ENCODE measurements around the gene DDX1.

The DDX1 gene

DNA sequence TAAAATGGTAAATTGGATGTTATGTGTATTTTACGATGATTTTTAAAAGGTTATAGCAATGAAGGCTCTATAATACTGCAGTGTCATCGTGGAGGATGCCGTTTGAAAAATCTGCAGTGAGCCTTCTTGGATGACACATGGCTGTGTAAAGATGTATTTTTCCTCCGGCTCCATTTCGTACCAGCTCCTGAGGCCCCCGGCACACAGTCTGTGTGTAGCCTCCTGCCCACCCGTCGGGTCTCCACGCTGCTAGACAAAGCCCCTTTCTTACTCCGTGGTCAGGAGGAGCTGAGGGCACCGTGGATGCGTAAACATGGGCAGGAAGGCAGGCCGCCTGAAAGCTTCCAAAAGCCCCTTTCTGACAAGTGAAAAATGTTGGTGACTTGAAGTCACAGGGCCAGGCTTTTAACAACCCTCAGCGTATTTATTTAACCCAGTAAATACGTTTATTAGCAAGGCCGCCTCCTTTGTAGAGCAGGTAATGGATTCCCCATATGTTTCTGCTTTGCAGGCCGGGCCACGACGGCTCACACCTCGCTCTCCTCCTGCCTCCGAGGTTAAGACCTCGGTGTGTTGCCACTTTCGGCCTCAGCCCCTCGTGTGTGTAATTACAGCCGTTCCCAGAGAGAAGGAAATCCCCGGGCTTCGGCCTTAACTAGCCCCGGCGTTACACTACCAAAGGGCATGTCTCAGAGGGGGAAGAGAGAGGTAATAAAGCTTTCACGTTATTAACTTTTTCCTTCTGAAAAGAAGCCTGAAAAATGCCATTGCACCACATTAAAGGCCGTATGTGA lies 72.8 kb downstream of the DDX1 start:
- no peak for DNase-seq

GRCh38 chr2:15665067-15665942 lies 73.6 kb downstream of the DDX1 start:
- WGBS (ENCODE audit: extremely low coverage, insufficient coverage, insufficient read length), result no CpG with 5 or more reads among the region's 22 CpGs
- Histone ChIP-seq H3K14ac (ENCODE audit: low read length) (no peak overlapping the region), H3K36me3 (ENCODE audit: control insufficient read depth in 1 of 2, insufficient read depth in 2 of 2, low read length in 2 of 2) (no peaks in the 10 kb centered on the region)

More for the DNA sequence above, 72.8 kb downstream of the DDX1 start:
- Histone ChIP-seq H4K12ac (ENCODE audit: low read depth, low read length) (no peak overlapping the region), H2AFZ (ENCODE audit: insufficient read depth, low read length, poor library complexity) (no peak overlapping the region), H3K4ac (ENCODE audit: low read depth, low read length) (no peak overlapping the region), H3K27ac (ENCODE audit: low read depth, low read length) (no peak overlapping the region), H3K4me3 (ENCODE audit: low read depth, low read length) (no peak overlapping the region), H4K8ac (ENCODE audit: low read depth, low read length) (no peak overlapping the region), H4K91ac (ENCODE audit: low read depth, low read length) (no peak overlapping the region), H2AK5ac (ENCODE audit: low read length) (no peak overlapping the region), H3K36me3 (ENCODE audit: control insufficient read depth in 1 of 2, insufficient read depth in 2 of 2, low read length in 2 of 2) (no peaks in the 10 kb centered on the region), H3K23ac (ENCODE audit: low read length) (no peak overlapping the region), H3K79me1 (ENCODE audit: low read length) (peaks cover 3% of the 10 kb centered on the region), H2BK5ac (ENCODE audit: low read depth, low read length, poor library complexity) (no peak overlapping the region), H2BK12ac (ENCODE audit: low read length) (peak overlapping the region; percentile 27), H3K27me3 (ENCODE audit: insufficient read depth, low read length) (no peaks in the 10 kb centered on the region), H3K9me3 (ENCODE audit: insufficient read depth, low read depth, low read length) (no peaks in the 10 kb centered on the region), H3K18ac (ENCODE audit: low read length) (no peak overlapping the region), H3K14ac (ENCODE audit: low read length) (no peak overlapping the region), H2BK120ac (ENCODE audit: insufficient read depth, low read length, poor library complexity) (peak overlapping the region; percentile 28), H3K4me2 (ENCODE audit: low read length) (no peak overlapping the region), H3K79me2 (ENCODE audit: control insufficient read depth, insufficient read depth, low read length, poor library complexity) (no peaks in the 10 kb centered on the region), H3K4me1 (ENCODE audit: control insufficient read depth in 1 of 2, insufficient read depth in 2 of 2, low read length in 2 of 2) (peaks cover 10 to 12% of the 10 kb centered on the region in 2 experiments), H3K9ac (ENCODE audit: low read length) (no peak overlapping the region)
- WGBS (ENCODE audit: extremely low coverage, insufficient coverage, insufficient read length), result no CpG with 5 or more reads among the region's 31 CpGs

GRCh38 chr2:15665943-15666460 lies 74.3 kb downstream of the DDX1 start:
- Histone ChIP-seq H3K27ac (ENCODE audit: low read depth, low read length) (no peak overlapping the region), H3K4me1 (ENCODE audit: control insufficient read depth in 1 of 2, insufficient read depth in 2 of 2, low read length in 2 of 2) (peaks cover 8 to 10% of the 10 kb centered on the region in 2 experiments), H2BK5ac (ENCODE audit: low read depth, low read length, poor library complexity) (no peak overlapping the region), H3K4me2 (ENCODE audit: low read length) (no peak overlapping the region), H3K9ac (ENCODE audit: low read length) (no peak overlapping the region), H4K12ac (ENCODE audit: low read depth, low read length) (no peak overlapping the region), H4K8ac (ENCODE audit: low read depth, low read length) (no peak overlapping the region), H3K4me3 (ENCODE audit: low read depth, low read length) (no peak overlapping the region), H2AFZ (ENCODE audit: insufficient read depth, low read length, poor library complexity) (no peak overlapping the region), H2BK12ac (ENCODE audit: low read length) (peak overlapping the region; percentile 10), H3K14ac (ENCODE audit: low read length) (no peak overlapping the region), H3K23ac (ENCODE audit: low read length) (no peak overlapping the region), H3K36me3 (ENCODE audit: control insufficient read depth in 1 of 2, insufficient read depth in 2 of 2, low read length in 2 of 2) (no peaks in the 10 kb centered on the region), H3K79me2 (ENCODE audit: control insufficient read depth, insufficient read depth, low read length, poor library complexity) (no peaks in the 10 kb centered on the region), H4K91ac (ENCODE audit: low read depth, low read length) (peak overlapping the region; percentile 1), H2AK5ac (ENCODE audit: low read length) (no peak overlapping the region), H2BK120ac (ENCODE audit: insufficient read depth, low read length, poor library complexity) (no peak overlapping the region), H3K4ac (ENCODE audit: low read depth, low read length) (no peak overlapping the region), H3K18ac (ENCODE audit: low read length) (no peak overlapping the region), H3K9me3 (ENCODE audit: insufficient read depth, low read depth, low read length) (no peaks in the 10 kb centered on the region), H3K79me1 (ENCODE audit: low read length) (peaks cover 4% of the 10 kb centered on the region), H3K27me3 (ENCODE audit: insufficient read depth, low read length) (no peaks in the 10 kb centered on the region)
- DNase-seq, result no peak
- no CpG with 5 or more reads among the region's 9 CpGs for WGBS (ENCODE audit: extremely low coverage, insufficient coverage, insufficient read length)

More at GRCh38 chr2:15665067-15665942, 73.6 kb downstream of the DDX1 start:
- DNase-seq, result no peak
- Histone ChIP-seq H4K91ac (ENCODE audit: low read depth, low read length) (peak overlapping the region; percentile 1), H4K8ac (ENCODE audit: low read depth, low read length) (no peak overlapping the region), H3K9me3 (ENCODE audit: insufficient read depth, low read depth, low read length) (no peaks in the 10 kb centered on the region), H2BK12ac (ENCODE audit: low read length) (peak overlapping the region; percentile 10), H2AK5ac (ENCODE audit: low read length) (peak overlapping the region; percentile 7), H3K4me3 (ENCODE audit: low read depth, low read length) (no peak overlapping the region), H2BK5ac (ENCODE audit: low read depth, low read length, poor library complexity) (no peak overlapping the region), H3K27me3 (ENCODE audit: insufficient read depth, low read length) (no peaks in the 10 kb centered on the region), H4K12ac (ENCODE audit: low read depth, low read length) (no peak overlapping the region), H2BK120ac (ENCODE audit: insufficient read depth, low read length, poor library complexity) (no peak overlapping the region), H3K23ac (ENCODE audit: low read length) (no peak overlapping the region), H2AFZ (ENCODE audit: insufficient read depth, low read length, poor library complexity) (no peak overlapping the region), H3K4ac (ENCODE audit: low read depth, low read length) (no peak overlapping the region), H3K9ac (ENCODE audit: low read length) (no peak overlapping the region), H3K79me1 (ENCODE audit: low read length) (peaks cover 4% of the 10 kb centered on the region), H3K4me2 (ENCODE audit: low read length) (no peak overlapping the region), H3K18ac (ENCODE audit: low read length) (no peak overlapping the region), H3K4me1 (ENCODE audit: control insufficient read depth in 1 of 2, insufficient read depth in 2 of 2, low read length in 2 of 2) (peaks cover 10 to 12% of the 10 kb centered on the region in 2 experiments), H3K27ac (ENCODE audit: low read depth, low read length) (no peak overlapping the region), H3K79me2 (ENCODE audit: control insufficient read depth, insufficient read depth, low read length, poor library complexity) (no peaks in the 10 kb centered on the region)

Measured in trophoblast cell (in vitro differentiated cells and primary cell).